ENCODE data around the gene DMRTC2.

- TF ChIP-seq CTCF (IDR thresholded peaks at IDR 0.05; ENCODE audit: insufficient read depth, low read length, poor library complexity, severe bottlenecking), result no peak
- no peak for TF ChIP-seq EZH2phosphoT487 (conservative IDR thresholded peaks at IDR 0.05; ENCODE audit: low read length)
These were observed 14.4 kb downstream of the DMRTC2 start for GRCh38 chr19:41859213-41859617.

Measured in SU-DHL-6 (cell line).